GM12874 (cell line): ENCODE results near the gene HOXB3.

ENCODE experiments used
- CTCF ChIP-seq: IDR thresholded peaks from 2 replicates; pipeline ENCODE4 v1.5.1; 2011; ENCODE audit warnings: low read depth, mild to moderate bottlenecking, control low read depth, low read length, moderate library complexity; ENCODE audit not compliant: insufficient read depth

Gene HOXB3

GRCh38 chr17:48578616-48579470 is 11.2 kb downstream of the HOXB3 start:
- TF ChIP-seq CTCF = no peak

- no peak for TF ChIP-seq CTCF
Observed at GRCh38 chr17:48577946-48578615, 12.0 kb downstream of the HOXB3 start, which contains the start of gene HOXB4. HOXB4 (minus strand) TSS chr17:48578350; CDS start chr17:48578319, 31 bp downstream.

GRCh38 chr17:48577330-48577945 is 12.6 kb downstream of the HOXB3 start:
- TF ChIP-seq CTCF = no peak

- no peak for TF ChIP-seq CTCF
Observed at GRCh38 chr17:48576479-48577309, 13.3 kb downstream of the HOXB3 start.

- no peak for TF ChIP-seq CTCF
Observed at GRCh38 chr17:48575673-48576478, 14.2 kb downstream of the HOXB3 start.

- no peak for TF ChIP-seq CTCF
Observed at GRCh38 chr17:48575066-48575582, 14.9 kb downstream of the HOXB3 start.
